ENCODE measurements around the gene TPP1. TPM values are rescaled to one million over a fixed set of nuclear protein-coding genes. Genes with fewer than 3 reads are reported as not detected.

TPP1 gene
- total RNA-seq, 1 experiment from 2014 or later = 61.7 TPM

GRCh38 chr11:6625156-6625831 is 6.1 kb upstream of the TPP1 start:
- DNase-seq = no peak
- no peaks in the 10 kb centered on the region for H3K27me3 Mint-ChIP-seq (ENCODE audit: insufficient read depth, unreplicated experiment)
- ChIA-PET CTCF (interaction anchor here (1.6 kb wide), 2 partner anchors 13 to 58 kb away, joined by 3 to 4 read pairs; partner anchors contain the start of gene MRPL17), POLR2A (no interaction called here)
- Histone ChIP-seq H3K36me3 (ENCODE audit: control insufficient read depth, insufficient read depth, low read length) (no peaks in the 10 kb centered on the region), H3K4me1 (peaks cover 3% of the 10 kb centered on the region; the same call in 1 of the 2 replicates), H3K4me3 (ENCODE audit: low read depth, low read length) (no peak overlapping the region), H3K9me3 (no peaks in the 10 kb centered on the region), H3K27me3 (replicated peaks; ENCODE audit: control insufficient read depth, insufficient read depth, low read length) (no peaks in the 10 kb centered on the region)
- TF ChIP-seq, protein P1, sequence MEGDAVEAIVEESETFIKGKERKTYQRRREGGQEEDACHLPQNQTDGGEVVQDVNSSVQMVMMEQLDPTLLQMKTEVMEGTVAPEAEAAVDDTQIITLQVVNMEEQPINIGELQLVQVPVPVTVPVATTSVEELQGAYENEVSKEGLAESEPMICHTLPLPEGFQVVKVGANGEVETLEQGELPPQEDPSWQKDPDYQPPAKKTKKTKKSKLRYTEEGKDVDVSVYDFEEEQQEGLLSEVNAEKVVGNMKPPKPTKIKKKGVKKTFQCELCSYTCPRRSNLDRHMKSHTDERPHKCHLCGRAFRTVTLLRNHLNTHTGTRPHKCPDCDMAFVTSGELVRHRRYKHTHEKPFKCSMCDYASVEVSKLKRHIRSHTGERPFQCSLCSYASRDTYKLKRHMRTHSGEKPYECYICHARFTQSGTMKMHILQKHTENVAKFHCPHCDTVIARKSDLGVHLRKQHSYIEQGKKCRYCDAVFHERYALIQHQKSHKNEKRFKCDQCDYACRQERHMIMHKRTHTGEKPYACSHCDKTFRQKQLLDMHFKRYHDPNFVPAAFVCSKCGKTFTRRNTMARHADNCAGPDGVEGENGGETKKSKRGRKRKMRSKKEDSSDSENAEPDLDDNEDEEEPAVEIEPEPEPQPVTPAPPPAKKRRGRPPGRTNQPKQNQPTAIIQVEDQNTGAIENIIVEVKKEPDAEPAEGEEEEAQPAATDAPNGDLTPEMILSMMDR (IDR thresholded peaks at IDR 0.05; ENCODE audit: insufficient read depth in 1 of 2, low read depth in 1 of 2, low read length in 1 of 2, severe bottlenecking in 1 of 2, unreplicated experiment in 1 of 2) = no peak
- H3K4me1 Mint-ChIP-seq (ENCODE audit: low read depth, unreplicated experiment) = no peaks in the 10 kb centered on the region
- no peak overlapping the region for H3K4me3 Mint-ChIP-seq (ENCODE audit: unreplicated experiment)
- intact Hi-C loops (cut with micrococcal nuclease; ENCODE audit: unreplicated experiment) = no loop called here
- peaks cover 5% of the 10 kb centered on the region for H3K36me3 Mint-ChIP-seq (ENCODE audit: insufficient read depth, unreplicated experiment)
- no peak overlapping the region for H3K27ac Mint-ChIP-seq (ENCODE audit: unreplicated experiment)
- no TSS peak for BruUV-seq (replicated peaks)
- H3K9me3 Mint-ChIP-seq (ENCODE audit: unreplicated experiment) = no peaks in the 10 kb centered on the region

GRCh38 chr11:6623391-6624363 is 4.5 kb upstream of the TPP1 start:
- H3K4me3 ChIP-seq (ENCODE audit: low read depth, low read length) = no peak overlapping the region
- no peaks in the 10 kb centered on the region for H3K4me1 ChIP-seq
- no TSS peak for BruUV-seq (replicated peaks)
- no peaks in the 10 kb centered on the region for H3K27me3 Mint-ChIP-seq (ENCODE audit: insufficient read depth, unreplicated experiment)
- no peak overlapping the region for H3K4me3 Mint-ChIP-seq (ENCODE audit: unreplicated experiment)
- intact Hi-C loops (cut with micrococcal nuclease; ENCODE audit: unreplicated experiment) = no loop called here
- H3K36me3 Mint-ChIP-seq (ENCODE audit: insufficient read depth, unreplicated experiment) = peaks cover 5% of the 10 kb centered on the region
- ChIA-PET POLR2A (no interaction called here), CTCF (interaction anchor here (1.6 kb wide), 2 partner anchors 15 to 60 kb away, joined by 3 to 4 read pairs; partner anchors contain the start of gene MRPL17)
- no peaks in the 10 kb centered on the region for H3K4me1 Mint-ChIP-seq (ENCODE audit: low read depth, unreplicated experiment)
- H3K9me3 ChIP-seq = no peaks in the 10 kb centered on the region
- no peaks in the 10 kb centered on the region for H3K9me3 Mint-ChIP-seq (ENCODE audit: unreplicated experiment)
- TF ChIP-seq, protein P1 (IDR thresholded peaks at IDR 0.05; ENCODE audit: insufficient read depth in 1 of 2, low read depth in 1 of 2, low read length in 1 of 2, severe bottlenecking in 1 of 2, unreplicated experiment in 1 of 2) = no peak
- H3K27ac Mint-ChIP-seq (ENCODE audit: unreplicated experiment) = no peak overlapping the region
- H3K27me3 ChIP-seq (replicated peaks; ENCODE audit: control insufficient read depth, insufficient read depth, low read length) = no peaks in the 10 kb centered on the region
- DNase-seq = no peak
- H3K36me3 ChIP-seq (ENCODE audit: control insufficient read depth, insufficient read depth, low read length) = no peaks in the 10 kb centered on the region
